ENCODE results near the gene RHBDF1.
A peak's percentile ranks its signal among the peaks of the same experiment; 100 is the strongest.

RHBDF1 gene

GRCh38 chr16:92431-93339 is 20.3 kb upstream of the RHBDF1 start:
- DNase-seq, result no peak

DNA sequence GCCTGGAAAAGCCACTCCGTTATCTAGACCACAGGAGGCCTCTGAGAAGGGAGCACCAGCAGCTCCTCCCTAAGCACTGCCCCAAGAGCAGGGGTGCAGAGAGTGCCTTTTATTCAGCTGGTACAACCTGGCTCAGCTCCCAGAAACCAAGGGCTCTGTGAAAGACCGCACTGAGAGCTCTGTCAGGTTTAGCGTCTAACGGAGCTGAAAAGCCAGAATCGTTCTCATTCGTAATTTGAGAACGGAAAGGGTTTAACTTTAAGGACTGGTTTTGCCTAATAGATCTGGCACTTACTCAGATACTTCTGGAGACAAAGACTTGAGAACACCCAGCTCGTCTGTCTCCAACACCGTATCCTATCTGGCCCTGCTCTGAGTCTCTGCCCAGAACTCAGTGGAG is 19.1 kb upstream of the RHBDF1 start:
- no peak for DNase-seq

DNA sequence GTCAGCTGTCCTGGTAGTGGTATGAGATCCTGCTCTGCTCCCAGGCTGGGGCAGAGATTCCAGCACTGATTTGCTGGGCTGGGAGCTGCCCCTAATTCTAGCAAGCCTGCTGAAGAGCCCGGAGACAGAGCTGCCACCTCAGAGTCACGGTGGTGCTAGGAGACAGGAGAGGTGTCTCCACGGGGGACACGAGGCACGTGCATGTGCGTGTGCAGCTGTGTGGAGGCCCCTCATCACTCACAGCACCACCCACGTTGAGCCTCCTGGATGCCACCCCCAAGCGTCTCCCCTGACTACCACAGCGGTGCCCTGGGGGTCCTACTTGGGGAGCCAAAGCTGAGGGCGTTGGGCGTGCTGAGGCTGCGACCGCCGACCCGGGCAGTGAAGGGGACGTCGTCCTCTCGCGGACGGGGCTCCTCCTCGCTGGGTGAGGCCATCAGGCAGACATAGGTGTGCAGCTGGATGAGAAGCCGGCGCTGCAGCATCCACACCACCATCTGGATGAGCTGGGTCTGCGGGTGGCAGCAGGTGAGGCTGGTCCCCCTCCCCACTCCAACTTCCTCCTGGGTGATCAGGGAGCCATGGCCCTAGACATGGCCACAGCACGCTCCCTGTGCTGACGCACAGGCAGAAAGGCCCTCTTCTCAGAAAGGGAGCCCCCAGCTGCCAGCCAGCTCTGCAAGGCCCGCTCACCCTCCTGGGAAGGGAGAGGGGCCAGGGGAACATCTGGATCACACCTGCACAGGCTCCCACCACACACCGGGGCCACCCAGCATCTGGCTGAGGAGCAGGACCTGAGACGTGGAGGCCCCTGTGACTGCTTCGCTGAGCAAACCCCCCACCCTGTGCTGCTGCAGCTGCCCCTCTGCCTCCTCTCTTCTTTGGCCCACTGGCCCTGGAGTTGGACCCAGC is 17.2 kb upstream of the RHBDF1 start:
- no peak for DNase-seq

DNA sequence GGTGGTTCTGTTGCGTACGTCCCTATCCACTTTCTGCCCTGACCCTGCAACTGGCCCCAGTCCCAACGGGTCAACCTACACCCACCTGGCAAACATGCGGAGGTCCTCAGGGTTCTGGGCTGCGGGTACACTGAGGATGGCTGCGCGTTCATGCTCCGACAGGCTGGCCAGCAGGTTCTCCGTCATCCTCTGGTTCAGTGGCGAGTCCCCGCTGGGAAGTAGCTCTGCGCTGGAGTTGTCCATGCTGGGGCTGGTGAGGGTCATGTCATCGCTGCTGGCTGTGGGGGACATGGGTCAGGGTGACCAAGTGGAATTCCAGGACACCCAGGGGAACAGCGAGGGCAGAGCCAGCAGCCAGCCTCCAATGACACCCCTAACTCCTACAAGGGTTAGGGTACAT is 16.2 kb upstream of the RHBDF1 start:
- DNase-seq, result no peak

DNA sequence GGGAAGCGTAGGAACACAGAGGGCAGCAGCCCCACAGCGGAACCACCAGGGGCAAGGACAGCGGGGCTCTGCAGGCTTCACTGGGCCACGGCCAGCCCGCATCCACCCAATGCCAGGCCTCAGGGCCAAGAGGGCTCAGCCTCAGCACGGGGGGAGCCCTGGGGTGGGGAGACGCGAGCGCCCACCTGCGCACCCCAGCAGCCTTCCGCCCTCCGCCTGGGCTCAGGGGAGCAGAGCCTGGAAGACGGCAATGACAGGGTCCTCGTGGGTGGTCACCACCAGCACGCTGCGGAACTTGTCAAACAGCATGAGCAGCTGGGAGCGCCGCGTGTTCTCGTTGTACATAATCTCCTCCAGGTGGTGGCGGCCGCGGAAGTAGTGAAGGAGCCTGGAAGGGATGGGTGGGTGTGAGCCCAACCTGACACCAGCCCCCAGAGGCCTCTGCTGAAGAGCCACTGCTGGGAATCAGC is 14.1 kb upstream of the RHBDF1 start:
- DNase-seq, result no peak

DNA sequence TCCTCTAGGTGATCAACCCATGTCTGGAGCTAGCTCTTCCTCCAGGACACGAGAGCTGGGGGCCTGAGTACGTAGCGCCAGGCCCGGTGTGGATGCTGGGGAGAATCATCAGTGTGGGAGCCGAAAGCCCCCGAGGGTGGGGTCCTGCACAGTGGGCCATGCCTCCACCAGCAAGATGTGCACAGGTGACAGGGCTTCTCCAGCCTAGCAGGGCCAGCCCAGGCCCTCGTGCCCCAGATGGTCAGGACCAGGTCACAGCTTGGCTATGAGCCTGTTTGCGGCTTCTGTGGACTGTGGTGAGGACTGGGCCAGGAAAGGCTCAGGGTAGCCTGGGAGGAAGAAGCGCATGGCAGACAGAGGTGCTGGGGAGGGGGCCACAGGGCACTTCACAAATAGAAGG is 13.4 kb upstream of the RHBDF1 start:
- no peak for DNase-seq

- DNase-seq, result no peak
Measured at GRCh38 chr16:85407-85782, 13.0 kb upstream of the RHBDF1 start.

GRCh38 chr16:84718-85406 is 12.4 kb upstream of the RHBDF1 start:
- peak; percentile 65 for DNase-seq

- DNase-seq, result peak; percentile 32
Measured at GRCh38 chr16:83781-84615, 11.6 kb upstream of the RHBDF1 start.

- no peak for DNase-seq
Measured at GRCh38 chr16:83060-83603, 10.7 kb upstream of the RHBDF1 start.

- no peak for DNase-seq
Measured at GRCh38 chr16:79151-80054, 7.0 kb upstream of the RHBDF1 start.

DNA sequence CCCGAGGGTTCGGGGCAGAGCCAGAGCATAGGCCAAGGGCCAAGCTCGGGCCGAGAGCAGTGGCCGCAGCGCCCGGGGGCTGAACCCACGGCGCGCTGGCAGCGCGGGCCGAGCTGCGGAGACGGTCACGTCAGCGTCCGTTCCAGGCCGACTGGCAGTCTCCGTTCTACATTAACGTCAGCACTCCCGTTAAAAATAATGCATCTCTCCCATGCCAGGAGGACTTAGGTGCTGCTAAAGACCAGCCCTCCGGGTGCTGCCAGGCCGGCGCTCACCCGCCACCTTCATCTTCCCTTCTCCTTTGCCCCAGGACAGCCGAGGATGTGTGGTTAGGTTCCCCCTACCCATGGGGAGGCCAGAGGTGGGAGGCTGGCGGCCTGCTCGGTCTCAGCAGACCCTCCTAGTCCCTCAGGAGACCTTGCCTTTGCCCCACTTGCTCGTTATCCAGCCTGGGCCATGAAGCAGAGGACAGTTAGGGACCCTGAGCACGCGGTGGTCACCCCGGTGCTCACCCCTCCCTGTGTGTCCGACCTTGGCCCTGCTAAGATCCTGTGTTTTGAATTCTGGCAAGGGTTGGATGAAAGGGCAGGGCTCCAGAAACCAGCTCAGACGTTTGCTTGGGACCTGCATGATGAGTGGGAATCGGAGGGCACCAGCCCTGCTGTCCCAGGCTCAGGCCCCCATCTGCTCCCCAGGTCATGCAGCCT is 6.2 kb upstream of the RHBDF1 start:
- peak; percentile 62 for DNase-seq

- peak; percentile 92 for DNase-seq
Measured at GRCh38 chr16:77807-78443, 5.5 kb upstream of the RHBDF1 start, which contains the start of gene MPG. Gene MPG, plus strand, starts transcription at chr16:78225. Its CDS starts 85 bp downstream, at chr16:78310.

DNA sequence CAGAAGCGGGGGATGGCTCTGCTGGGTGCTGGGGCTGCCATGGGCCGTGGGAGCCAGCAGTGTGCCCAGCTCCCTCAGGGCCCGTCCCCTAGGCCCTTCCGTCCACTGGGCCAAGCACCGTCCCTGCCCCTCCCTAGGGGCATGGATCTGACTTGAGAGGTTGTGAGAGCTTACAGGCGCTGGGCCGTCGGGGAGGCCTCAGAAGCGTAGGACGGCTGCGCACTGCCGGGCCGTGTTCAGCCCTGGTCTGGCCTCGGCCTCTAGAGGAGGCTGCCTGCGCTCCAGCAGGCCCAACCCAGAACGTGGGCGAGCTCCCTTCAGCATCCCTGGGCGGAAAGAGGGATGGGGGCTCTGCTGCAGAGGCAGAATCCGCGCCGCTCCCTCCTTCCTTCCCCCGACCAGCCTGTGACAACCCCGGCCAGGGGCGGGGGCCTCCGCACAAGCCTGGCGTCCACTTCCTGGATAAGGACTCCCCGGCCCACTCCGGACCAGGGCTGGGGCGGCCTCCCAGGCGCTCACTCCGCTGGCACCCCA is 4.9 kb upstream of the RHBDF1 start:
- peak; percentile 77 for DNase-seq

- peak; percentile 72 for DNase-seq
Measured at GRCh38 chr16:76535-77272, 4.3 kb upstream of the RHBDF1 start.

GRCh38 chr16:75580-76501 is 3.4 kb upstream of the RHBDF1 start:
- peak; percentile 54 for DNase-seq

DNA sequence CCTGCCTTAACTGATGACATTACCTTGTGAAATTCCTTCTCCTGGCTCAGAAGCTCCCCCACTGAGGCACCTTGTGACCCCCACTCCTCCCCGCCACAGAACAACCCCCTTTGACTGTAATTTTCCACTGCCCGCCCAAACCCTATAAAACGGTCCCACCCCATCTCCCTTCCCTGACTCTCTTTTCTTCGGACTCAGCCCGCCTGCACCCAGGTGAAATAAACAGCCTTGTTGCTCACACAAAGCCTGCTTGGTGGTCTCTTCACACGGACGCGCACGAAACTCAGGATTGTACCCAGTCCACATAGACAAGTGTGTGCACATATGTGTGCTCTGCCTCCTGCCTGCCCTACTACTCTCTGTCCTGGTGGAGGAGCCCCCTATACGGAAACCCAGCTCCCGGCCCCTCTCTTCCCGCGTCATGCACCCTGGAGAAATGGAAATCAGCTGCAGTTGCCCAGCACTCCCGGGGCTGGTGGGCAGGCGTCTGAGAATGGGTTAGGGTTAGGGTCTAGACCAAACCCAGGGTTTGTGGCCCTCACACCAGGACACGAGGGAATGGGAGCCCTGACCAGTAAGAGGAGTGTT is 2.4 kb upstream of the RHBDF1 start:
- DNase-seq, result no peak

Measured in RPMI8226 (cell line).